DOHH2 (cell line): ENCODE measurements around the gene DLX4.

Experiments
- H3F3A ChIP-seq: fragments of 200-600 bp; sonication (generic), shearing (Covaris generic); 2 replicates; pipeline ENCODE4 v1.6.0; 2016; ENCODE audit warnings: antibody characterized with exemption, mild to moderate bottlenecking; ENCODE audit not compliant: control insufficient read depth, insufficient read depth
- H3K27ac ChIP-seq: fragments of 200-600 bp; sonication (generic); 2 replicates; pipeline ENCODE4 v1.5.1; 2014; ENCODE audit warnings: low read depth, mild to moderate bottlenecking, low read length, moderate library complexity
- H3K27me3 ChIP-seq: fragments of 200-600 bp; sonication (generic); 2 replicates; pipeline ENCODE4 v1.6.1; 2014; ENCODE audit warnings: mild to moderate bottlenecking, low read length, mixed read lengths; ENCODE audit not compliant: control insufficient read depth
- H3K36me3 ChIP-seq: fragments of 200-600 bp; sonication (generic); 2 replicates; pipeline ENCODE4 v1.6.1; 2014; ENCODE audit warnings: mild to moderate bottlenecking, low read length, moderate library complexity, mixed read lengths; ENCODE audit not compliant: control insufficient read depth
- H3K4me1 ChIP-seq: fragments of 200-600 bp; sonication (generic); 2 replicates; pipeline ENCODE4 v1.6.1; 2014; ENCODE audit warnings: mild to moderate bottlenecking, low read length, mixed read lengths; ENCODE audit not compliant: control insufficient read depth
- H3K4me2 ChIP-seq: fragments of 200-600 bp; sonication (generic); 2 replicates; pipeline ENCODE4 v1.6.0; 2014; ENCODE audit warnings: mild to moderate bottlenecking, low read length, moderate library complexity
- H3K4me3 ChIP-seq: fragments of 200-600 bp; sonication (generic); 2 replicates; pipeline ENCODE4 v1.5.1; 2014; ENCODE audit warnings: mild to moderate bottlenecking, low read length, mixed read lengths
- H3K79me2 ChIP-seq: fragments of 200-600 bp; sonication (generic); 2 replicates; pipeline ENCODE4 v1.6.1; 2014; ENCODE audit warnings: mild to moderate bottlenecking, low read length, mixed read lengths; ENCODE audit not compliant: control insufficient read depth
- H3K9me2 ChIP-seq: fragments of 200-600 bp; sonication (generic); replicated peaks from 2 replicates; pipeline ENCODE4 v1.6.1; 2014; ENCODE audit warnings: mild to moderate bottlenecking, low read length, mixed read lengths; ENCODE audit not compliant: control insufficient read depth
- H3K9me3 ChIP-seq: fragments of 200-600 bp; sonication (generic); 2 replicates; pipeline ENCODE4 v1.6.1; 2014; ENCODE audit warnings: antibody characterized with exemption, low read length, mixed read lengths; ENCODE audit not compliant: control insufficient read depth, insufficient read depth
- H4K20me1 ChIP-seq: fragments of 200-600 bp; sonication (generic); 2 replicates; pipeline ENCODE4 v1.6.0; 2014; ENCODE audit warnings: low read depth, mild to moderate bottlenecking, antibody characterized with exemption, low read length, moderate library complexity; ENCODE audit not compliant: control insufficient read depth, insufficient read depth
- CTCF ChIP-seq: fragments of 200-600 bp; sonication (generic); IDR thresholded peaks from one replicate; pipeline ENCODE4 v1.5.1; 2014; ENCODE audit warnings: antibody characterized with exemption, mild to moderate bottlenecking, low read depth, low read length; ENCODE audit not compliant: poor library complexity, severe bottlenecking
- EZH2phosphoT487 ChIP-seq: fragments of 200-600 bp; sonication (generic); IDR thresholded peaks from 2 replicates; pipeline ENCODE4 v1.6.1; 2017; ENCODE audit warnings: borderline replicate concordance, mild to moderate bottlenecking, antibody characterized with exemption, low read length, moderate library complexity, mixed read lengths

The DLX4 gene

GRCh38 chr17:49969134-49969759 lies at the start of gene DLX4:
Gene DLX4, plus strand, starts transcription at chr17:49969190. Its CDS starts 279 bp downstream, at chr17:49969469.
- H3K9me3 ChIP-seq: no peaks in the 10 kb centered on the region
- peaks cover 61% of the 10 kb centered on the region for H3K27me3 ChIP-seq
- peaks cover 5% of the 10 kb centered on the region; the same call in 1 of the 2 replicates for H3F3A ChIP-seq
- H3K79me2 ChIP-seq: no peaks in the 10 kb centered on the region
- H3K9me2 ChIP-seq: no peaks in the 10 kb centered on the region
- peak within 1 kb of the TSS; percentile 97 for H3K4me2 ChIP-seq
- peaks cover 12% of the 10 kb centered on the region for H3K4me1 ChIP-seq
- H3K4me3 ChIP-seq: peak within 1 kb of the TSS; percentile 92
- no peaks in the 10 kb centered on the region for H3K36me3 ChIP-seq
- no peak within 1 kb of the TSS for H3K27ac ChIP-seq
- H4K20me1 ChIP-seq: no peaks in the 10 kb centered on the region
- TF ChIP-seq CTCF: no peak
- TF ChIP-seq EZH2phosphoT487: no peak

- H3K9me2 ChIP-seq: no peaks in the 10 kb centered on the region
- no peak overlapping the region for H3K27ac ChIP-seq
- H3K9me3 ChIP-seq: no peaks in the 10 kb centered on the region
- no peaks in the 10 kb centered on the region for H3K4me1 ChIP-seq
- no peaks in the 10 kb centered on the region for H4K20me1 ChIP-seq
- peaks cover 12% of the 10 kb centered on the region; the same call in 1 of the 2 replicates for H3K27me3 ChIP-seq
- TF ChIP-seq EZH2phosphoT487 (no peak), CTCF (no peak)
- H3K36me3 ChIP-seq: no peaks in the 10 kb centered on the region
- no peak overlapping the region for H3K4me2 ChIP-seq
- no peaks in the 10 kb centered on the region for H3F3A ChIP-seq
- no peak overlapping the region for H3K4me3 ChIP-seq
- H3K79me2 ChIP-seq: no peaks in the 10 kb centered on the region
Measured at GRCh38 chr17:49920030-49920769, 48.8 kb upstream of the DLX4 start.

- Histone ChIP-seq H3K36me3 (no peaks in the 10 kb centered on the region), H3K9me2 (no peaks in the 10 kb centered on the region), H3K4me2 (no peak overlapping the region), H3F3A (no peaks in the 10 kb centered on the region), H3K9me3 (no peaks in the 10 kb centered on the region), H3K27ac (no peak overlapping the region), H3K27me3 (no peaks in the 10 kb centered on the region), H3K79me2 (no peaks in the 10 kb centered on the region), H3K4me1 (no peaks in the 10 kb centered on the region), H4K20me1 (no peaks in the 10 kb centered on the region), H3K4me3 (no peak overlapping the region)
- TF ChIP-seq CTCF: no peak
- TF ChIP-seq EZH2phosphoT487: no peak
Measured at GRCh38 chr17:49922095-49922494, 46.9 kb upstream of the DLX4 start.
